ENCODE results near the gene CAMK1D. TPM values are rescaled to one million over a fixed set of nuclear protein-coding genes. Genes with fewer than 3 reads are reported as not detected.

Gene CAMK1D
- polyA plus RNA-seq, 1 donor: 8.4 TPM

- Histone ChIP-seq H3K27me3 (ENCODE audit: control insufficient read depth, insufficient read depth, low read length) (no peaks in the 10 kb centered on the region), H3K27ac (ENCODE audit: low read length) (no peak overlapping the region), H3K4me1 (ENCODE audit: control insufficient read depth, insufficient read depth, low read length) (no peaks in the 10 kb centered on the region), H3K9me3 (ENCODE audit: control insufficient read depth, low read depth, low read length) (no peaks in the 10 kb centered on the region), H3K4me3 (ENCODE audit: low read length) (no peak overlapping the region), H3K36me3 (ENCODE audit: control insufficient read depth, insufficient read depth, low read length) (no peaks in the 10 kb centered on the region)
- WGBS (ENCODE audit: insufficient coverage, low lambda C conversion rate): no CpG with 5 or more reads among the region's 7 CpGs
- DNase-seq: no peak
Observed at GRCh38 chr10:12340371-12340770, 9.0 kb upstream of the CAMK1D start.

- Histone ChIP-seq H3K27me3 (ENCODE audit: control insufficient read depth, insufficient read depth, low read length) (no peaks in the 10 kb centered on the region), H3K36me3 (ENCODE audit: control insufficient read depth, insufficient read depth, low read length) (no peaks in the 10 kb centered on the region), H3K27ac (ENCODE audit: low read length) (no peak overlapping the region), H3K4me3 (ENCODE audit: low read length) (no peak overlapping the region), H3K4me1 (ENCODE audit: control insufficient read depth, insufficient read depth, low read length) (no peaks in the 10 kb centered on the region), H3K9me3 (ENCODE audit: control insufficient read depth, low read depth, low read length) (no peaks in the 10 kb centered on the region)
- WGBS (ENCODE audit: insufficient coverage, low lambda C conversion rate): 59% methylated on average over 4 of the region's 6 CpGs
- no peak for DNase-seq
Observed at GRCh38 chr10:12340937-12341336, 8.4 kb upstream of the CAMK1D start.

- H3K27ac ChIP-seq (ENCODE audit: low read length): no peak overlapping the region
- WGBS (ENCODE audit: insufficient coverage, low lambda C conversion rate): 70% methylated on average over 2 of the region's 6 CpGs
- no peaks in the 10 kb centered on the region for H3K36me3 ChIP-seq (ENCODE audit: control insufficient read depth, insufficient read depth, low read length)
- DNase-seq: no peak
- no peak overlapping the region for H3K4me3 ChIP-seq (ENCODE audit: low read length)
- no peaks in the 10 kb centered on the region for H3K9me3 ChIP-seq (ENCODE audit: control insufficient read depth, low read depth, low read length)
- H3K27me3 ChIP-seq (ENCODE audit: control insufficient read depth, insufficient read depth, low read length): no peaks in the 10 kb centered on the region
- H3K4me1 ChIP-seq (ENCODE audit: control insufficient read depth, insufficient read depth, low read length): no peaks in the 10 kb centered on the region
Observed at GRCh38 chr10:12341526-12341925, 7.8 kb upstream of the CAMK1D start.

- WGBS (ENCODE audit: insufficient coverage, low lambda C conversion rate): no CpG with 5 or more reads among the region's 3 CpGs
- H3K36me3 ChIP-seq (ENCODE audit: control insufficient read depth, insufficient read depth, low read length): no peaks in the 10 kb centered on the region
- no peaks in the 10 kb centered on the region for H3K9me3 ChIP-seq (ENCODE audit: control insufficient read depth, low read depth, low read length)
- no peak for DNase-seq
- H3K27ac ChIP-seq (ENCODE audit: low read length): no peak overlapping the region
- no peaks in the 10 kb centered on the region for H3K27me3 ChIP-seq (ENCODE audit: control insufficient read depth, insufficient read depth, low read length)
- H3K4me3 ChIP-seq (ENCODE audit: low read length): no peak overlapping the region
- peaks cover 12% of the 10 kb centered on the region for H3K4me1 ChIP-seq (ENCODE audit: control insufficient read depth, insufficient read depth, low read length)
Observed at GRCh38 chr10:12344375-12345110, 4.8 kb upstream of the CAMK1D start.

- 100% methylated on average over 1 of the region's 10 CpGs for WGBS (ENCODE audit: insufficient coverage, low lambda C conversion rate)
- Histone ChIP-seq H3K27me3 (ENCODE audit: control insufficient read depth, insufficient read depth, low read length) (no peaks in the 10 kb centered on the region), H3K9me3 (ENCODE audit: control insufficient read depth, low read depth, low read length) (no peaks in the 10 kb centered on the region), H3K36me3 (ENCODE audit: control insufficient read depth, insufficient read depth, low read length) (no peaks in the 10 kb centered on the region), H3K4me1 (ENCODE audit: control insufficient read depth, insufficient read depth, low read length) (peaks cover 22% of the 10 kb centered on the region), H3K27ac (ENCODE audit: low read length) (no peak overlapping the region), H3K4me3 (ENCODE audit: low read length) (no peak overlapping the region)
- no peak for DNase-seq
Observed at GRCh38 chr10:12346707-12347106, 2.6 kb upstream of the CAMK1D start.

GRCh38 chr10:12348294-12348869, 965 bp upstream of the CAMK1D start:
- Histone ChIP-seq H3K27me3 (ENCODE audit: control insufficient read depth, insufficient read depth, low read length) (no peaks in the 10 kb centered on the region), H3K9me3 (ENCODE audit: control insufficient read depth, low read depth, low read length) (no peaks in the 10 kb centered on the region), H3K4me3 (ENCODE audit: low read length) (peak overlapping the region; percentile 23), H3K36me3 (ENCODE audit: control insufficient read depth, insufficient read depth, low read length) (no peaks in the 10 kb centered on the region), H3K4me1 (ENCODE audit: control insufficient read depth, insufficient read depth, low read length) (peaks cover 22% of the 10 kb centered on the region), H3K27ac (ENCODE audit: low read length) (peak overlapping the region; percentile 37)
- DNase-seq: peak in 1 of 2 donors; percentile 60
- no CpG with 5 or more reads among the region's 24 CpGs for WGBS (ENCODE audit: insufficient coverage, low lambda C conversion rate)

- DNase-seq: no peak
- no peaks in the 10 kb centered on the region for H3K27me3 ChIP-seq (ENCODE audit: control insufficient read depth, insufficient read depth, low read length)
- H3K4me3 ChIP-seq (ENCODE audit: low read length): peak overlapping the region; percentile 83
- H3K36me3 ChIP-seq (ENCODE audit: control insufficient read depth, insufficient read depth, low read length): no peaks in the 10 kb centered on the region
- H3K9me3 ChIP-seq (ENCODE audit: control insufficient read depth, low read depth, low read length): no peaks in the 10 kb centered on the region
- WGBS (ENCODE audit: insufficient coverage, low lambda C conversion rate): no CpG with 5 or more reads among the region's 73 CpGs
- peaks cover 22% of the 10 kb centered on the region for H3K4me1 ChIP-seq (ENCODE audit: control insufficient read depth, insufficient read depth, low read length)
- peak overlapping the region; percentile 69 for H3K27ac ChIP-seq (ENCODE audit: low read length)
Observed at GRCh38 chr10:12349629-12350166, 351 bp downstream of the CAMK1D start.

GRCh38 chr10:12350167-12350872, 973 bp downstream of the CAMK1D start:
- Histone ChIP-seq H3K4me3 (ENCODE audit: low read length) (peak overlapping the region; percentile 83), H3K4me1 (ENCODE audit: control insufficient read depth, insufficient read depth, low read length) (peaks cover 22% of the 10 kb centered on the region), H3K27ac (ENCODE audit: low read length) (peak overlapping the region; percentile 69), H3K9me3 (ENCODE audit: control insufficient read depth, low read depth, low read length) (no peaks in the 10 kb centered on the region), H3K27me3 (ENCODE audit: control insufficient read depth, insufficient read depth, low read length) (no peaks in the 10 kb centered on the region), H3K36me3 (ENCODE audit: control insufficient read depth, insufficient read depth, low read length) (no peaks in the 10 kb centered on the region)
- DNase-seq: peak; percentile 66 to 88
- WGBS (ENCODE audit: insufficient coverage, low lambda C conversion rate): no CpG with 5 or more reads among the region's 47 CpGs

- no peaks in the 10 kb centered on the region for H3K27me3 ChIP-seq (ENCODE audit: control insufficient read depth, insufficient read depth, low read length)
- H3K4me1 ChIP-seq (ENCODE audit: control insufficient read depth, insufficient read depth, low read length): peaks cover 22% of the 10 kb centered on the region
- H3K27ac ChIP-seq (ENCODE audit: low read length): peak overlapping the region; percentile 69
- H3K4me3 ChIP-seq (ENCODE audit: low read length): peak overlapping the region; percentile 83
- no peak for DNase-seq
- no peaks in the 10 kb centered on the region for H3K9me3 ChIP-seq (ENCODE audit: control insufficient read depth, low read depth, low read length)
- WGBS (ENCODE audit: insufficient coverage, low lambda C conversion rate): no CpG with 5 or more reads among the region's 9 CpGs
- no peaks in the 10 kb centered on the region for H3K36me3 ChIP-seq (ENCODE audit: control insufficient read depth, insufficient read depth, low read length)
Observed at GRCh38 chr10:12350925-12351324, 1.6 kb downstream of the CAMK1D start.

GRCh38 chr10:12351447-12351846, 2.1 kb downstream of the CAMK1D start:
- no peaks in the 10 kb centered on the region for H3K9me3 ChIP-seq (ENCODE audit: control insufficient read depth, low read depth, low read length)
- no CpG with 5 or more reads among the region's 8 CpGs for WGBS (ENCODE audit: insufficient coverage, low lambda C conversion rate)
- no peak overlapping the region for H3K4me3 ChIP-seq (ENCODE audit: low read length)
- H3K4me1 ChIP-seq (ENCODE audit: control insufficient read depth, insufficient read depth, low read length): peaks cover 22% of the 10 kb centered on the region
- H3K27ac ChIP-seq (ENCODE audit: low read length): no peak overlapping the region
- DNase-seq: no peak
- no peaks in the 10 kb centered on the region for H3K36me3 ChIP-seq (ENCODE audit: control insufficient read depth, insufficient read depth, low read length)
- no peaks in the 10 kb centered on the region for H3K27me3 ChIP-seq (ENCODE audit: control insufficient read depth, insufficient read depth, low read length)

All from large intestine (tissue), 3 donors.